K562 treated with DMSO at 1 percent for 48 hours (cell line): ENCODE results near the gene KCNH5. TPM values are rescaled to one million over a fixed set of nuclear protein-coding genes. Genes with fewer than 3 reads are reported as not detected.

Experiments
- total RNA-seq: library from RNA; unstranded; fragments of 300-600 nt; gene quantifications from 2 replicates; pipeline ENCODE4 v1.2.3, GENCODE V29; 2022; ENCODE audit warnings: low replicate concordance; ENCODE audit errors: extremely low read depth

Gene KCNH5
- total RNA-seq = not detected in 2 replicates

GRCh38 chr14:63045234-63045611, at the start of gene KCNH5:
Gene KCNH5, minus strand, starts transcription at chr14:63045458. Its CDS starts 272 bp downstream, at chr14:63045186.

Other genes starting within 250 kb of the KCNH5 start
- not detected in 2 replicates for gene RHOJ, start 159.0 kb upstream of the KCNH5 start, total RNA-seq